Keratinocyte (primary cell): ENCODE measurements around the gene CDK10. TPM values are rescaled to one million over a fixed set of nuclear protein-coding genes. Genes with fewer than 3 reads are reported as not detected.

Source experiments
- DNase-seq: peaks from one replicate; pipeline ENCODE4 v3.0.0-alpha.2; 2011; ENCODE audit warnings: low read depth, missing footprints, low spot score
- FAIRE-seq: peaks from 2 replicates; lab custom pipeline; 2011; peaks lifted over from hg19 to GRCh38; lab: Jason Lieb, UNC
- H2AFZ ChIP-seq: 2 replicates; pipeline ENCODE4 v1.6.0; 2012; ENCODE audit warnings: low read length, control low read depth, inconsistent platforms; ENCODE audit not compliant: control insufficient read depth
- H3K27ac ChIP-seq: 2 replicates; pipeline ENCODE4 v1.5.1; 2011; ENCODE audit warnings: low read length; ENCODE audit not compliant: control insufficient read depth, insufficient read depth
- H3K27me3 ChIP-seq: 3 replicates; pipeline ENCODE4 v1.6.0; 2011; ENCODE audit warnings: low read length; ENCODE audit not compliant: control insufficient read depth, insufficient read depth; ENCODE audit errors: extremely low read depth
- H3K36me3 ChIP-seq, 2 experiments: 2 replicates in 1 of 2; 3 replicates in 1 of 2; pipeline ENCODE4 v1.5.1; 2011; ENCODE audit warnings: low read length in 2 of 2, mild to moderate bottlenecking in 1 of 2; ENCODE audit not compliant: control insufficient read depth in 2 of 2, insufficient read depth in 2 of 2; ENCODE audit errors: extremely low read depth in 1 of 2
- H3K4me1 ChIP-seq: 3 replicates; pipeline ENCODE4 v1.5.1; 2011; ENCODE audit warnings: low read length; ENCODE audit not compliant: control insufficient read depth, insufficient read depth; ENCODE audit errors: extremely low read depth
- H3K4me2 ChIP-seq: 3 replicates; pipeline ENCODE4 v1.6.0; 2011; ENCODE audit warnings: low read depth, low read length; ENCODE audit not compliant: control insufficient read depth, insufficient read depth; ENCODE audit errors: extremely low read depth
- H3K4me3 ChIP-seq, 3 experiments: fragments of 200-600 bp in 1 of 3; sonication (generic) in 1 of 3; 2 replicates in 2 of 3; 3 replicates in 1 of 3; pipeline ENCODE4 v1.5.1; 2011 to 2016; ENCODE audit warnings: low read length in 3 of 3, mild to moderate bottlenecking in 3 of 3, control low read depth in 2 of 3, inconsistent platforms in 1 of 3, low read depth in 1 of 3, mixed read lengths in 1 of 3, mixed run types in 1 of 3, moderate library complexity in 1 of 3; ENCODE audit not compliant: control insufficient read depth in 2 of 3, insufficient read depth in 2 of 3; ENCODE audit errors: extremely low read depth in 1 of 3
- H3K79me2 ChIP-seq: 2 replicates; pipeline ENCODE4 v1.6.0; 2012; ENCODE audit warnings: low read length; ENCODE audit not compliant: control insufficient read depth, insufficient read depth
- H3K9ac ChIP-seq: 3 replicates; pipeline ENCODE4 v1.6.0; 2011; ENCODE audit warnings: low read length; ENCODE audit not compliant: control insufficient read depth, insufficient read depth; ENCODE audit errors: extremely low read depth
- H3K9me1 ChIP-seq: 3 replicates; pipeline ENCODE4 v1.6.0; 2011; ENCODE audit warnings: low read length; ENCODE audit not compliant: control insufficient read depth, insufficient read depth; ENCODE audit errors: extremely low read depth
- H3K9me3 ChIP-seq: 2 replicates; pipeline ENCODE4 v1.5.1; 2012; ENCODE audit warnings: low read depth, low read length; ENCODE audit not compliant: control insufficient read depth
- H4K20me1 ChIP-seq: 3 replicates; pipeline ENCODE4 v1.6.0; 2011; ENCODE audit warnings: low read length; ENCODE audit not compliant: control insufficient read depth, insufficient read depth; ENCODE audit errors: extremely low read depth
- CTCF ChIP-seq, 3 experiments: IDR thresholded peaks in 1 of 3; conservative IDR thresholded peaks in 1 of 3; optimal IDR thresholded peaks in 1 of 3; 2 replicates in 2 of 3; 3 replicates in 1 of 3; pipeline versions ENCODE3 to v1.5.1; 2011; ENCODE audit warnings: low read length in 3 of 3, mild to moderate bottlenecking in 3 of 3, moderate library complexity in 2 of 3, control low read depth in 1 of 3, inconsistent platforms in 1 of 3; ENCODE audit not compliant: insufficient read depth in 2 of 3; ENCODE audit errors: extremely low read depth in 1 of 3
- EZH2 ChIP-seq: IDR thresholded peaks from one replicate; pipeline ENCODE4 v1.6.1; 2012; ENCODE audit warnings: inconsistent platforms, mild to moderate bottlenecking, low read length, moderate library complexity
- dilution Hi-C: fragments of 300-500 bp; cut with MboI; formaldehyde crosslinking; loops from one replicate; pipeline ENCODE4 v1.7.0; 2020; ENCODE audit warnings: low sequenced_read_pairs; ENCODE audit not compliant: extremely low pct_ligation_motif_present
- polyA plus RNA-seq, 5 experiments: library from polyadenylated mRNA; depleted of rRNA in 3 of 5; stranded (reverse) in 3 of 5; stranded (forward) in 1 of 5; unstranded in 1 of 5; fragments of >200 nt; gene quantifications; 1 replicate in 1 of 5; 2 replicates in 3 of 5; 3 replicates in 1 of 5; pipeline versions ENCODE4 v1.2.1 to v1.2.3, GENCODE V29; 2011 to 2012; ENCODE audit warnings: missing spikeins in 2 of 5, low read depth in 1 of 5, low replicate concordance in 1 of 5

CDK10 gene
- polyA plus RNA-seq, 1 donor (not counting 4 experiments of a cell fraction or from before 2014, with no cell fraction given) = 30.6 TPM

GRCh38 chr16:89685916-89686315, 573 bp upstream of the CDK10 start:
- dilution Hi-C loops = no loop called here
- H3K36me3 ChIP-seq = peaks cover 13 to 16% of the 10 kb centered on the region in 2 experiments
- no peak overlapping the region for H3K4me2 ChIP-seq
- H3K9me1 ChIP-seq = no peaks in the 10 kb centered on the region
- TF ChIP-seq EZH2 = no peak
- peaks cover 24% of the 10 kb centered on the region for H3K79me2 ChIP-seq
- H3K4me1 ChIP-seq = peaks cover 8% of the 10 kb centered on the region
- no peak overlapping the region for H3K27ac ChIP-seq
- FAIRE-seq = no peak
- H3K27me3 ChIP-seq = no peaks in the 10 kb centered on the region
- H3K9me3 ChIP-seq = no peaks in the 10 kb centered on the region
- no peak overlapping the region for H3K9ac ChIP-seq
- H3K4me3 ChIP-seq = no peak overlapping the region
- DNase-seq = no peak
- H2AFZ ChIP-seq = no peak overlapping the region
- no peaks in the 10 kb centered on the region for H4K20me1 ChIP-seq

GRCh38 chr16:89687092-89687940, 827 bp downstream of the CDK10 start:
- no peaks in the 10 kb centered on the region for H3K27me3 ChIP-seq
- peak overlapping the region; percentile 60 to 96 (median 93) for H3K4me3 ChIP-seq
- no peaks in the 10 kb centered on the region for H3K9me1 ChIP-seq
- H3K27ac ChIP-seq = peak overlapping the region; percentile 56
- FAIRE-seq = peak; percentile 34
- TF ChIP-seq EZH2 (no peak), CTCF (optimal IDR thresholded peaks at IDR 0.05 in 1 of 3, IDR thresholded peaks at IDR 0.05 in 1 of 3, conservative IDR thresholded peaks at IDR 0.05 in 1 of 3; ENCODE audit: extremely low read depth in 1 of 3, insufficient read depth in 2 of 3, low read length in 3 of 3) (peak in 1 of 3 experiments; percentile 7)
- H3K79me2 ChIP-seq = peaks cover 24% of the 10 kb centered on the region
- H3K9me3 ChIP-seq = no peaks in the 10 kb centered on the region
- H3K9ac ChIP-seq = peak overlapping the region; percentile 85
- DNase-seq = no peak
- H3K36me3 ChIP-seq = peaks cover 20 to 27% of the 10 kb centered on the region in 2 experiments
- peak overlapping the region; percentile 62 for H2AFZ ChIP-seq
- peaks cover 8% of the 10 kb centered on the region for H3K4me1 ChIP-seq
- H3K4me2 ChIP-seq = peak overlapping the region; percentile 94
- dilution Hi-C loops = no loop called here
- no peaks in the 10 kb centered on the region for H4K20me1 ChIP-seq
